Uterus (tissue), 2 donors: ENCODE results near the gene CD164L2.

ENCODE experiments used
- CTCF ChIP-seq, 4 experiments: fragments of 200-600 bp in 2 of 4; fragments of 450-650 bp in 2 of 4; sonication (generic) in 2 of 4; IDR thresholded peaks; one replicate each; pipeline ENCODE4 v1.5.1; 2016 to 2019; ENCODE audit warnings: antibody characterized with exemption in 4 of 4, mild to moderate bottlenecking in 2 of 4, moderate library complexity in 1 of 4
- POLR2A ChIP-seq, 2 donors: fragments of 450-650 bp; IDR thresholded peaks; one replicate each; pipeline ENCODE4 v1.6.1; 2016; ENCODE audit warnings: antibody characterized with exemption in 2 of 2, mild to moderate bottlenecking in 1 of 2, moderate library complexity in 1 of 2

GRCh38 chr1:27394925-27395324, 11.8 kb upstream of the CD164L2 start:
- TF ChIP-seq CTCF (IDR thresholded peaks at IDR 0.05), result no peak
- TF ChIP-seq POLR2A (IDR thresholded peaks at IDR 0.05), result no peak
